Measurements from ENCODE around the gene RTL9. TPM values are rescaled to one million over a fixed set of nuclear protein-coding genes. Genes with fewer than 3 reads are reported as not detected.

RTL9 gene
- total and polyA plus RNA-seq, 8 donors = under 0.01 TPM; not detected in 7

DNA sequence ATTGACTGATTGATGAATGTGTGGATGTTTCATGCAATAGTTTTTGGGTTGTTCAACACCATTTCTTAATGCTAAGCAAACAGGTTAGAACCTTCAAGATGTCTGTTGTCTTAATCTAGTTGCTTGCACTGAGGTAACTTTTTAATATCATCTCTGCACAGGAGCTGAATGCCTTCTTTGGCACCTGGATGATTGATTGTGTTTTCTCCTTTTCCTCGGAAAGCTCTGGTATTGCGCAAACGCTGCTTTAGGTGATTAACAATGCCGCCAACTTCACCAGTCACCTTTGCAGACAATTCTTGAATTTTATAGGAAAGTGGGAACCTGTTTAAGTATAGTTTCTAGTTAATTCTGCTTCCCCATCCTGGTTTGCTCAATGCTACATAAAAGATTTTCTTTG lies 48.2 kb downstream of the RTL9 start:
- no peak overlapping the region for H3K27ac ChIP-seq
- TF ChIP-seq POLR2AphosphoS5 (IDR thresholded peaks at IDR 0.05) = no peak
- TF ChIP-seq EP300 (IDR thresholded peaks at IDR 0.05) = no peak
- no peak for TF ChIP-seq POLR2A (IDR thresholded peaks at IDR 0.05)
- TF ChIP-seq, protein P1, sequence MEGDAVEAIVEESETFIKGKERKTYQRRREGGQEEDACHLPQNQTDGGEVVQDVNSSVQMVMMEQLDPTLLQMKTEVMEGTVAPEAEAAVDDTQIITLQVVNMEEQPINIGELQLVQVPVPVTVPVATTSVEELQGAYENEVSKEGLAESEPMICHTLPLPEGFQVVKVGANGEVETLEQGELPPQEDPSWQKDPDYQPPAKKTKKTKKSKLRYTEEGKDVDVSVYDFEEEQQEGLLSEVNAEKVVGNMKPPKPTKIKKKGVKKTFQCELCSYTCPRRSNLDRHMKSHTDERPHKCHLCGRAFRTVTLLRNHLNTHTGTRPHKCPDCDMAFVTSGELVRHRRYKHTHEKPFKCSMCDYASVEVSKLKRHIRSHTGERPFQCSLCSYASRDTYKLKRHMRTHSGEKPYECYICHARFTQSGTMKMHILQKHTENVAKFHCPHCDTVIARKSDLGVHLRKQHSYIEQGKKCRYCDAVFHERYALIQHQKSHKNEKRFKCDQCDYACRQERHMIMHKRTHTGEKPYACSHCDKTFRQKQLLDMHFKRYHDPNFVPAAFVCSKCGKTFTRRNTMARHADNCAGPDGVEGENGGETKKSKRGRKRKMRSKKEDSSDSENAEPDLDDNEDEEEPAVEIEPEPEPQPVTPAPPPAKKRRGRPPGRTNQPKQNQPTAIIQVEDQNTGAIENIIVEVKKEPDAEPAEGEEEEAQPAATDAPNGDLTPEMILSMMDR (IDR thresholded peaks at IDR 0.05) = no peak
- intact Hi-C loops (cut with DNase I; ENCODE audit: low total_unique reads) = no loop called here
- DNase-seq = peak in 1 of 2 donors; percentile 15
- peaks cover 0 to 3% (median 0%) of the 10 kb centered on the region in 3 donors for H3K27me3 ChIP-seq
- no peaks in the 10 kb centered on the region for H3K9me3 ChIP-seq
- 69 to 79% (median 74%) methylated on average over 4 of the region's 4 CpGs for WGBS, 5 donors
- H3K4me1 ChIP-seq = no peaks in the 10 kb centered on the region
- no peaks in the 10 kb centered on the region for H3K36me3 ChIP-seq
- no peak overlapping the region for H3K4me3 ChIP-seq

DNA sequence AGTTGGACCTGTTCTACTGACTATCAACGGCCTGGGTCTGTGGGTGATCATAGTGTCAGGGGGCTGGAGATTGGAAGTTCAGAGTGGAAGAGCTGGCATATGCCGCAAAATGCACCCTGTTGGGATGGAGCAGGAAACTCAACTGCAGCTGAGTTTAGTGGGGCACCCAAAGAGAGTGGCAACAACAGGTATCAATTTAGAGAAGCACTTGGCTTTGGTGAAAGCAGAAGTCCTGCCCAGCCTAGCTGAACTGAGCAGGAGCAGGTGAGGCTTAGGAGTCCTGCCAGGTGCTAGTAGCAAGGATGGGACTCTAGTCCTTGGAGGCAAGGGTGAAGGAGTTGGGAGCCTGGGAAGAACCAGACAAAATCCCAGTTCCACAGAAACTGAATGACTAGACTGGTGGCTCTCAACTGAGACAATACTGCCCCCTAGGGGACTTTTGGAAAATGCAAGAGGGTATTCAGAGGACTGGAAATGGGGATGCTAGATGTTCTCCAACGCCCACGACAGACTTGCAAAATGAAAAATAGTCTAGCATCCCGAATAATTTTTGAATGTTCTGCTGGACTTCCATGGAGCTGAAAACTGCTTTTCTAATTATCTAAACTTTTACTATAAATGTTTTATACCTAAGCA lies 49.4 kb downstream of the RTL9 start:
- H3K27me3 ChIP-seq = peaks cover 0 to 3% (median 0%) of the 10 kb centered on the region in 3 donors
- intact Hi-C loops (cut with DNase I; ENCODE audit: low total_unique reads) = no loop called here
- no peaks in the 10 kb centered on the region for H3K36me3 ChIP-seq
- TF ChIP-seq EP300 (IDR thresholded peaks at IDR 0.05) = no peak
- TF ChIP-seq POLR2AphosphoS5 (IDR thresholded peaks at IDR 0.05) = peak in 1 of 3 donors; percentile 16
- TF ChIP-seq, protein P1 (IDR thresholded peaks at IDR 0.05) = peak in 5 of 7 experiments; percentile 38 to 69 (median 57)
- DNase-seq = peak in 1 of 2 donors; percentile 79
- H3K4me3 ChIP-seq = no peak overlapping the region
- 32 to 36% (median 34%) methylated on average over 5 of the region's 5 CpGs for WGBS, 5 donors
- H3K27ac ChIP-seq = no peak overlapping the region
- no peaks in the 10 kb centered on the region for H3K9me3 ChIP-seq
- peaks cover 0 to 5% (median 2%) of the 10 kb centered on the region in 4 donors for H3K4me1 ChIP-seq

Small RNAs within 50 kb of the gene (small RNA-seq; reads per million reads assigned to genes)
- 0 reads per million in 4 donors for gene GNG5P2

Other genes starting within 250 kb of the RTL9 start
- gene AMMECR1, start 40.8 kb upstream of the RTL9 start, total RNA-seq = 10 to 100 TPM in 2 of 5 donors, 1 to 10 TPM in 2, under 1 TPM in 1; 0.45 to 28.7 (median 7.8) TPM
- gene AMMECR1, start 40.8 kb upstream of the RTL9 start, polyA plus RNA-seq = 1 to 10 TPM; 2.3 to 3.1 (median 2.9) TPM

Measured in stomach (tissue), 9 donors.